ENCODE results near the gene CDK7.
"Not testable (repeated sequence)": the region's sequence is repeated elsewhere in the genome, so short reads cannot be mapped to it uniquely, and the experiment has no call there.

GRCh38 chr5:69220833-69221232 is 13.9 kb upstream of the CDK7 start:
- TF ChIP-seq CTCF, POLR2AphosphoS5, POLR2A (IDR thresholded peaks at IDR 0.05): not testable (repeated sequence)

Data from sigmoid colon (tissue), 4 donors.